HEK293 (cell line): ENCODE data around the gene CEACAM4.

Source experiments
- HOXA7 ChIP-seq: sonication (generic); formaldehyde crosslinking; IDR thresholded peaks from 2 replicates; pipeline ENCODE4 v1.8.1; 2022; ENCODE audit warnings: missing genetic modification reagents, borderline replicate concordance
- MZF1 ChIP-seq: fragments of 450-650 bp; formaldehyde crosslinking; IDR thresholded peaks from 2 replicates; pipeline ENCODE4 v1.5.1; 2017; ENCODE audit warnings: missing biosample characterization, missing genetic modification characterization, borderline replicate concordance
- SP7 ChIP-seq: fragments of 450-650 bp; formaldehyde crosslinking; IDR thresholded peaks from 2 replicates; pipeline ENCODE4 v1.5.1; 2016; ENCODE audit warnings: missing biosample characterization, missing genetic modification characterization
- YY1 ChIP-seq: fragments of 450-650 bp; formaldehyde crosslinking; IDR thresholded peaks from 2 replicates; pipeline ENCODE4 v1.5.1; 2018; ENCODE audit warnings: missing biosample characterization, missing genetic modification characterization
- ZNF114 ChIP-seq: fragments of 450-650 bp; formaldehyde crosslinking; IDR thresholded peaks from 2 replicates; pipeline ENCODE4 v1.5.0; 2017; ENCODE audit warnings: missing biosample characterization, missing genetic modification characterization
- ZNF138 ChIP-seq: fragments of 450-650 bp; formaldehyde crosslinking; IDR thresholded peaks from 2 replicates; pipeline ENCODE4 v1.5.1; 2016; ENCODE audit warnings: missing biosample characterization, missing genetic modification characterization, borderline replicate concordance
- ZNF311 ChIP-seq: fragments of 450-650 bp; formaldehyde crosslinking; IDR thresholded peaks from 2 replicates; pipeline ENCODE4 v1.5.1; 2017; ENCODE audit warnings: missing biosample characterization, missing genetic modification characterization, borderline replicate concordance
- ZSCAN30 ChIP-seq: fragments of 450-650 bp; IDR thresholded peaks from 2 replicates; pipeline ENCODE4 v1.5.1; 2018; ENCODE audit warnings: missing biosample characterization, mild to moderate bottlenecking, missing genetic modification characterization, moderate library complexity
- TF ChIP-seq, protein P1 (sequence below): fragments of 450-650 bp; formaldehyde crosslinking; optimal IDR thresholded peaks from 2 replicates; pipeline ENCODE3; 2016; ENCODE audit warnings: missing biosample characterization, mild to moderate bottlenecking, missing genetic modification characterization
- TF ChIP-seq, protein P2 (sequence below): fragments of 450-650 bp; formaldehyde crosslinking; IDR thresholded peaks from 2 replicates; pipeline ENCODE4 v1.5.1; 2016; ENCODE audit warnings: missing biosample characterization, missing genetic modification characterization
- TF ChIP-seq, protein P3 (sequence below): fragments of 450-650 bp; formaldehyde crosslinking; IDR thresholded peaks from 2 replicates; pipeline ENCODE4 v1.5.1; 2016; ENCODE audit warnings: missing biosample characterization, missing genetic modification characterization
- TF ChIP-seq, protein P4 (sequence below): fragments of 450-650 bp; IDR thresholded peaks from 2 replicates; pipeline ENCODE4 v1.5.1; 2018; ENCODE audit warnings: missing biosample characterization, mild to moderate bottlenecking, missing genetic modification characterization
- TF ChIP-seq, protein P5 (sequence below): fragments of 450-650 bp; formaldehyde crosslinking; IDR thresholded peaks from 2 replicates; pipeline ENCODE4 v1.5.1; 2017; ENCODE audit warnings: missing biosample characterization, mild to moderate bottlenecking, missing genetic modification characterization, moderate library complexity

DNA sequence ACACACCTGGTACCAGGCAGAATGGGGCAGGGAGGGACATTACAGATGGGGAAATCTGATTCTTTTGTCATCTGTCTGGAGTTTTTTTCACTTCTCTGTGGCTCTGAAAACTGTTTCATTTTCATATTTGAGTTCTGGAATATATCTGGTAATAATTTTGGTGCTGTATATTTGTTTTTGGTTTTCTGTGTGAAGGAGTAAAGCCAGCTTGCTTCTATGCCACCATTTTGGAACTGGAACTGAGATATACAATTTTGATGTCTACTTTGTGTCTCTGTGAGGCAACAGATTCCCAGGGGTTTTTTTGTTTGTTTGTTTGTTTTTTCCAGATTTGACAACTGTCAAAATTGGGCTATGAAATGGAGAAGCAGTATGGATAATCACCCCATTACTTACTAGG lies 16.1 kb downstream of the CEACAM4 start:
- TF ChIP-seq ZNF138 (tag by site-specific recombination) (no peak), ZSCAN30 (tag by site-specific recombination) (no peak), ZNF311 (tag by site-specific recombination) (no peak), HOXA7 (CRISPR knock-in tag) (no peak), MZF1 (no peak), SP7 (no peak), YY1 (tag by site-specific recombination) (no peak), ZNF114 (tag by site-specific recombination) (no peak)
- TF ChIP-seq, protein P1, sequence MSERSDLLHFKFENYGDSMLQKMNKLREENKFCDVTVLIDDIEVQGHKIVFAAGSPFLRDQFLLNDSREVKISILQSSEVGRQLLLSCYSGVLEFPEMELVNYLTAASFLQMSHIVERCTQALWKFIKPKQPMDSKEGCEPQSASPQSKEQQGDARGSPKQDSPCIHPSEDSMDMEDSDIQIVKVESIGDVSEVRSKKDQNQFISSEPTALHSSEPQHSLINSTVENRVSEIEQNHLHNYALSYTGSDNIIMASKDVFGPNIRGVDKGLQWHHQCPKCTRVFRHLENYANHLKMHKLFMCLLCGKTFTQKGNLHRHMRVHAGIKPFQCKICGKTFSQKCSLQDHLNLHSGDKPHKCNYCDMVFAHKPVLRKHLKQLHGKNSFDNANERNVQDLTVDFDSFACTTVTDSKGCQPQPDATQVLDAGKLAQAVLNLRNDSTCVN (tag by site-specific recombination) = no peak
- TF ChIP-seq, protein P2, sequence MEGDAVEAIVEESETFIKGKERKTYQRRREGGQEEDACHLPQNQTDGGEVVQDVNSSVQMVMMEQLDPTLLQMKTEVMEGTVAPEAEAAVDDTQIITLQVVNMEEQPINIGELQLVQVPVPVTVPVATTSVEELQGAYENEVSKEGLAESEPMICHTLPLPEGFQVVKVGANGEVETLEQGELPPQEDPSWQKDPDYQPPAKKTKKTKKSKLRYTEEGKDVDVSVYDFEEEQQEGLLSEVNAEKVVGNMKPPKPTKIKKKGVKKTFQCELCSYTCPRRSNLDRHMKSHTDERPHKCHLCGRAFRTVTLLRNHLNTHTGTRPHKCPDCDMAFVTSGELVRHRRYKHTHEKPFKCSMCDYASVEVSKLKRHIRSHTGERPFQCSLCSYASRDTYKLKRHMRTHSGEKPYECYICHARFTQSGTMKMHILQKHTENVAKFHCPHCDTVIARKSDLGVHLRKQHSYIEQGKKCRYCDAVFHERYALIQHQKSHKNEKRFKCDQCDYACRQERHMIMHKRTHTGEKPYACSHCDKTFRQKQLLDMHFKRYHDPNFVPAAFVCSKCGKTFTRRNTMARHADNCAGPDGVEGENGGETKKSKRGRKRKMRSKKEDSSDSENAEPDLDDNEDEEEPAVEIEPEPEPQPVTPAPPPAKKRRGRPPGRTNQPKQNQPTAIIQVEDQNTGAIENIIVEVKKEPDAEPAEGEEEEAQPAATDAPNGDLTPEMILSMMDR (tag by site-specific recombination) = no peak
- TF ChIP-seq, protein P3, sequence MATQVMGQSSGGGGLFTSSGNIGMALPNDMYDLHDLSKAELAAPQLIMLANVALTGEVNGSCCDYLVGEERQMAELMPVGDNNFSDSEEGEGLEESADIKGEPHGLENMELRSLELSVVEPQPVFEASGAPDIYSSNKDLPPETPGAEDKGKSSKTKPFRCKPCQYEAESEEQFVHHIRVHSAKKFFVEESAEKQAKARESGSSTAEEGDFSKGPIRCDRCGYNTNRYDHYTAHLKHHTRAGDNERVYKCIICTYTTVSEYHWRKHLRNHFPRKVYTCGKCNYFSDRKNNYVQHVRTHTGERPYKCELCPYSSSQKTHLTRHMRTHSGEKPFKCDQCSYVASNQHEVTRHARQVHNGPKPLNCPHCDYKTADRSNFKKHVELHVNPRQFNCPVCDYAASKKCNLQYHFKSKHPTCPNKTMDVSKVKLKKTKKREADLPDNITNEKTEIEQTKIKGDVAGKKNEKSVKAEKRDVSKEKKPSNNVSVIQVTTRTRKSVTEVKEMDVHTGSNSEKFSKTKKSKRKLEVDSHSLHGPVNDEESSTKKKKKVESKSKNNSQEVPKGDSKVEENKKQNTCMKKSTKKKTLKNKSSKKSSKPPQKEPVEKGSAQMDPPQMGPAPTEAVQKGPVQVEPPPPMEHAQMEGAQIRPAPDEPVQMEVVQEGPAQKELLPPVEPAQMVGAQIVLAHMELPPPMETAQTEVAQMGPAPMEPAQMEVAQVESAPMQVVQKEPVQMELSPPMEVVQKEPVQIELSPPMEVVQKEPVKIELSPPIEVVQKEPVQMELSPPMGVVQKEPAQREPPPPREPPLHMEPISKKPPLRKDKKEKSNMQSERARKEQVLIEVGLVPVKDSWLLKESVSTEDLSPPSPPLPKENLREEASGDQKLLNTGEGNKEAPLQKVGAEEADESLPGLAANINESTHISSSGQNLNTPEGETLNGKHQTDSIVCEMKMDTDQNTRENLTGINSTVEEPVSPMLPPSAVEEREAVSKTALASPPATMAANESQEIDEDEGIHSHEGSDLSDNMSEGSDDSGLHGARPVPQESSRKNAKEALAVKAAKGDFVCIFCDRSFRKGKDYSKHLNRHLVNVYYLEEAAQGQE = no peak
- TF ChIP-seq, protein P4, sequence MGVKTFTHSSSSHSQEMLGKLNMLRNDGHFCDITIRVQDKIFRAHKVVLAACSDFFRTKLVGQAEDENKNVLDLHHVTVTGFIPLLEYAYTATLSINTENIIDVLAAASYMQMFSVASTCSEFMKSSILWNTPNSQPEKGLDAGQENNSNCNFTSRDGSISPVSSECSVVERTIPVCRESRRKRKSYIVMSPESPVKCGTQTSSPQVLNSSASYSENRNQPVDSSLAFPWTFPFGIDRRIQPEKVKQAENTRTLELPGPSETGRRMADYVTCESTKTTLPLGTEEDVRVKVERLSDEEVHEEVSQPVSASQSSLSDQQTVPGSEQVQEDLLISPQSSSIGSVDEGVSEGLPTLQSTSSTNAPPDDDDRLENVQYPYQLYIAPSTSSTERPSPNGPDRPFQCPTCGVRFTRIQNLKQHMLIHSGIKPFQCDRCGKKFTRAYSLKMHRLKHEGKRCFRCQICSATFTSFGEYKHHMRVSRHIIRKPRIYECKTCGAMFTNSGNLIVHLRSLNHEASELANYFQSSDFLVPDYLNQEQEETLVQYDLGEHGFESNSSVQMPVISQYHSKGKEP (tag by site-specific recombination) = no peak
- TF ChIP-seq, protein P5, sequence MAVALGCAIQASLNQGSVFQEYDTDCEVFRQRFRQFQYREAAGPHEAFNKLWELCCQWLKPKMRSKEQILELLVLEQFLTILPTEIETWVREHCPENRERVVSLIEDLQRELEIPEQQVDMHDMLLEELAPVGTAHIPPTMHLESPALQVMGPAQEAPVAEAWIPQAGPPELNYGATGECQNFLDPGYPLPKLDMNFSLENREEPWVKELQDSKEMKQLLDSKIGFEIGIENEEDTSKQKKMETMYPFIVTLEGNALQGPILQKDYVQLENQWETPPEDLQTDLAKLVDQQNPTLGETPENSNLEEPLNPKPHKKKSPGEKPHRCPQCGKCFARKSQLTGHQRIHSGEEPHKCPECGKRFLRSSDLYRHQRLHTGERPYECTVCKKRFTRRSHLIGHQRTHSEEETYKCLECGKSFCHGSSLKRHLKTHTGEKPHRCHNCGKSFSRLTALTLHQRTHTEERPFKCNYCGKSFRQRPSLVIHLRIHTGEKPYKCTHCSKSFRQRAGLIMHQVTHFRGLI (tag by site-specific recombination) = no peak
